ENCODE data around the gene MID1IP1.

The MID1IP1 gene

GRCh38 chrX:38839277-38839676 lies 38.0 kb downstream of the MID1IP1 start:
- TF ChIP-seq CTCF (IDR thresholded peaks at IDR 0.05; ENCODE audit: insufficient read depth, low read depth, low read length, missing control alignments), result no peak
- no peak for DNase-seq (ENCODE audit: low read depth)
- no peak overlapping the region for H3K4me3 ChIP-seq (ENCODE audit: low read depth, low read length)

DNA sequence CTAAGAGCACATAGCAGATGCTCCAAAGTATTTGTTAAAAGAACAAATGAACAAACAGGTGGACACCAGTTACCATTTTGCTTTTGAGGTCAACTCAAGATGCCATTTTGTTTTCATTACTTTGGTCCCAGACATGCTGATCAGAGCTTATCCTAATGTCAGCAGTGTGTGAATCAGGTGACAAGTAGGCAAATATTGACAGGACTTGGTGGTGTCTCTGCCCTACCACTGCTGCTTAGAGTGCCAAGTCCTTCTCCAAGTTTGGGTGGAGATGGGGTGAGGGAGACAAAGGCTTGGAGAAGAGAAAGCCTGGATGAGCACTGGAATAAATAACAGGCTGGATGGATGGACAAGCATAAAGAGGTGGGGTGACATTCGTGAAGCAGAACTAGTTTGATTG lies 38.7 kb downstream of the MID1IP1 start:
- no peak for DNase-seq (ENCODE audit: low read depth)
- no peak overlapping the region for H3K4me3 ChIP-seq (ENCODE audit: low read depth, low read length)
- no peak for TF ChIP-seq CTCF (IDR thresholded peaks at IDR 0.05; ENCODE audit: insufficient read depth, low read depth, low read length, missing control alignments)

- no peak for TF ChIP-seq CTCF (IDR thresholded peaks at IDR 0.05; ENCODE audit: insufficient read depth, low read depth, low read length, missing control alignments)
- DNase-seq (ENCODE audit: low read depth), result no peak
- no peak overlapping the region for H3K4me3 ChIP-seq (ENCODE audit: low read depth, low read length)
These were observed 40.5 kb downstream of the MID1IP1 start for GRCh38 chrX:38841750-38842149.

DNA sequence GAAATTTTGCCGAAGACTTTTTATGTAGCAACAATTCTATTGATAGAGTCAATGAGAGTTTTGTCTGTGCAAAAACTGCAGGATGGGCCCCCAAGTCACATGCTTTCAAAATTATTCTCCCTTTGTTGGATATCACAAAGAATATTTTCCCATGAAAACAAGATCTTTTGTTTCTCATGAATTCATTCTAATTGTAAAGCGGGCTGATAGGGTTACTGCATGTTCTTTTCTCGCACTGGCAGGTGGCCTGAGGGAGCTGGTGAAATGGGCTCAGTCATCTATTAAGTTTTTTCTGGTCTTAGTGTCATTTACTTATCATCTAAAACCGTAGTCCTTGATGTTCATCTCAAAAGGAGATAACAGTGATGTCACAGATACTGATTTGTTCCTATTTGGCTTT lies 44.2 kb downstream of the MID1IP1 start:
- no peak overlapping the region for H3K4me3 ChIP-seq (ENCODE audit: low read depth, low read length)
- no peak for TF ChIP-seq CTCF (IDR thresholded peaks at IDR 0.05; ENCODE audit: insufficient read depth, low read depth, low read length, missing control alignments)
- DNase-seq (ENCODE audit: low read depth), result no peak

- no peak overlapping the region for H3K4me3 ChIP-seq (ENCODE audit: low read depth, low read length)
- no peak for DNase-seq (ENCODE audit: low read depth)
- no peak for TF ChIP-seq CTCF (IDR thresholded peaks at IDR 0.05; ENCODE audit: insufficient read depth, low read depth, low read length, missing control alignments)
These were observed 46.1 kb downstream of the MID1IP1 start for GRCh38 chrX:38847206-38847902.

GRCh38 chrX:38847903-38848230 lies 46.6 kb downstream of the MID1IP1 start:
- DNase-seq (ENCODE audit: low read depth), result no peak
- TF ChIP-seq CTCF (IDR thresholded peaks at IDR 0.05; ENCODE audit: insufficient read depth, low read depth, low read length, missing control alignments), result no peak
- H3K4me3 ChIP-seq (ENCODE audit: low read depth, low read length), result no peak overlapping the region
